ENCODE results near the gene HNRNPA1. TPM values are rescaled to one million over a fixed set of nuclear protein-coding genes. Genes with fewer than 3 reads are reported as not detected.

Gene HNRNPA1
- total RNA-seq, 1 donor from 2014 or later, result 521 TPM

- H3K4me1 ChIP-seq, result no peaks in the 10 kb centered on the region
- peaks cover 0 to 14% of the 10 kb centered on the region in 2 donors for H3K36me3 ChIP-seq
- intact Hi-C loops (cut with DNase I), result no loop called here
Observed at GRCh38 chr12:54240129-54240528, 40.4 kb upstream of the HNRNPA1 start.

GRCh38 chr12:54240971-54241588 lies 39.4 kb upstream of the HNRNPA1 start:
- H3K4me1 ChIP-seq, result no peaks in the 10 kb centered on the region
- peaks cover 0 to 24% of the 10 kb centered on the region in 2 donors for H3K36me3 ChIP-seq
- intact Hi-C loops (cut with DNase I), result no loop called here
- H3K27me3 ChIP-seq, result no peaks in the 10 kb centered on the region
- no peaks in the 10 kb centered on the region for H3K9me3 ChIP-seq
- DNase-seq (ENCODE audit: extremely low spot score in 2 of 2), result no peak
- TF ChIP-seq CTCF (IDR thresholded peaks at IDR 0.05), result no peak
- no peak for TF ChIP-seq POLR2A (IDR thresholded peaks at IDR 0.05)
- TF ChIP-seq POLR2AphosphoS5 (IDR thresholded peaks at IDR 0.05; ENCODE audit: insufficient read depth in 1 of 2, low read depth in 1 of 2), result no peak
- no peak overlapping the region for H3K4me3 ChIP-seq
- no peak overlapping the region for H3K27ac ChIP-seq

More at GRCh38 chr12:54240129-54240528, 40.4 kb upstream of the HNRNPA1 start:
- H3K4me3 ChIP-seq, result no peak overlapping the region
- no peaks in the 10 kb centered on the region for H3K9me3 ChIP-seq
- TF ChIP-seq CTCF (IDR thresholded peaks at IDR 0.05) (no peak), POLR2A (IDR thresholded peaks at IDR 0.05) (no peak), POLR2AphosphoS5 (IDR thresholded peaks at IDR 0.05; ENCODE audit: insufficient read depth in 1 of 2, low read depth in 1 of 2) (no peak)
- DNase-seq (ENCODE audit: extremely low spot score in 2 of 2), result no peak
- no peak overlapping the region for H3K27ac ChIP-seq
- no peaks in the 10 kb centered on the region for H3K27me3 ChIP-seq

- Histone ChIP-seq H3K27ac (no peak overlapping the region), H3K27me3 (no peaks in the 10 kb centered on the region), H3K4me1 (no peaks in the 10 kb centered on the region), H3K36me3 (peaks cover 0 to 28% of the 10 kb centered on the region in 2 donors), H3K4me3 (no peak overlapping the region), H3K9me3 (no peaks in the 10 kb centered on the region)
- no peak for TF ChIP-seq POLR2AphosphoS5 (IDR thresholded peaks at IDR 0.05; ENCODE audit: insufficient read depth in 1 of 2, low read depth in 1 of 2)
- no peak for TF ChIP-seq CTCF (IDR thresholded peaks at IDR 0.05)
- TF ChIP-seq POLR2A (IDR thresholded peaks at IDR 0.05), result no peak
- DNase-seq (ENCODE audit: extremely low spot score in 2 of 2), result no peak
- intact Hi-C loops (cut with DNase I), result no loop called here
Observed at GRCh38 chr12:54246011-54246641, 34.4 kb upstream of the HNRNPA1 start.

GRCh38 chr12:54249489-54249888 lies 31.0 kb upstream of the HNRNPA1 start:
- Histone ChIP-seq H3K36me3 (peaks cover 0 to 20% of the 10 kb centered on the region in 2 donors), H3K9me3 (no peaks in the 10 kb centered on the region), H3K4me3 (no peak overlapping the region), H3K4me1 (no peaks in the 10 kb centered on the region), H3K27ac (no peak overlapping the region), H3K27me3 (no peaks in the 10 kb centered on the region)
- no peak for DNase-seq (ENCODE audit: extremely low spot score in 2 of 2)
- intact Hi-C loops (cut with DNase I), result no loop called here
- TF ChIP-seq POLR2A (IDR thresholded peaks at IDR 0.05) (no peak), POLR2AphosphoS5 (IDR thresholded peaks at IDR 0.05; ENCODE audit: insufficient read depth in 1 of 2, low read depth in 1 of 2) (no peak), CTCF (IDR thresholded peaks at IDR 0.05) (no peak)
